Measurements from ENCODE around the gene GOLGB1. TPM values are rescaled to one million over a fixed set of nuclear protein-coding genes. Genes with fewer than 3 reads are reported as not detected.

GOLGB1 gene
- total RNA-seq, 2 experiments from 2014 or later = 15.0 to 16.4 TPM

GRCh38 chr3:121724130-121724529, 25.4 kb downstream of the GOLGB1 start:
- no peak overlapping the region for H3K27ac Mint-ChIP-seq
- intact Hi-C loops (cut with micrococcal nuclease) = no loop called here

GRCh38 chr3:121723485-121723884, 26.1 kb downstream of the GOLGB1 start:
- H3K27ac Mint-ChIP-seq = no peak overlapping the region
- H3K4me1 Mint-ChIP-seq (ENCODE audit: low read depth) = peaks cover 3% of the 10 kb centered on the region
- ATAC-seq (no peak), DNase-seq (no peak)
- intact Hi-C loops (cut with micrococcal nuclease) = no loop called here
- H3K36me3 Mint-ChIP-seq (ENCODE audit: low read depth) = peaks cover 42% of the 10 kb centered on the region
- TF ChIP-seq CTCF (IDR thresholded peaks at IDR 0.05) = no peak
- no peak overlapping the region for H3K4me3 Mint-ChIP-seq
- H3K27me3 Mint-ChIP-seq = no peaks in the 10 kb centered on the region
- H3K9me3 Mint-ChIP-seq = no peaks in the 10 kb centered on the region
- CTCF ChIA-PET = no interaction called here
- POLR2A ChIA-PET = no interaction called here

More at GRCh38 chr3:121724130-121724529, 25.4 kb downstream of the GOLGB1 start:
- CTCF ChIA-PET = no interaction called here
- ATAC-seq (no peak), DNase-seq (no peak)
- Mint-ChIP-seq H3K27me3 (no peaks in the 10 kb centered on the region), H3K4me3 (no peak overlapping the region), H3K36me3 (ENCODE audit: low read depth) (peaks cover 40% of the 10 kb centered on the region), H3K4me1 (ENCODE audit: low read depth) (no peaks in the 10 kb centered on the region), H3K9me3 (no peaks in the 10 kb centered on the region)
- TF ChIP-seq CTCF (IDR thresholded peaks at IDR 0.05) = no peak
- POLR2A ChIA-PET = interaction anchor here (1.2 kb wide), 1 partner anchor 10 kb away, joined by 3 read pairs; no protein-coding TSS in a partner anchor

GRCh38 chr3:121722411-121722810, 27.1 kb downstream of the GOLGB1 start:
- intact Hi-C loops (cut with micrococcal nuclease) = no loop called here
- ChIA-PET CTCF (interaction anchor here (1.0 kb wide), 1 partner anchor 42 kb away, joined by 3 read pairs; no protein-coding TSS in a partner anchor), POLR2A (no interaction called here)
- no peaks in the 10 kb centered on the region for H3K9me3 Mint-ChIP-seq
- peaks cover 51% of the 10 kb centered on the region for H3K36me3 Mint-ChIP-seq (ENCODE audit: low read depth)
- ATAC-seq (no peak), DNase-seq (no peak)
- TF ChIP-seq CTCF (IDR thresholded peaks at IDR 0.05) = no peak
- no peak overlapping the region for H3K27ac Mint-ChIP-seq
- no peaks in the 10 kb centered on the region for H3K27me3 Mint-ChIP-seq
- H3K4me3 Mint-ChIP-seq = no peak overlapping the region
- H3K4me1 Mint-ChIP-seq (ENCODE audit: low read depth) = peaks cover 13% of the 10 kb centered on the region

DNA sequence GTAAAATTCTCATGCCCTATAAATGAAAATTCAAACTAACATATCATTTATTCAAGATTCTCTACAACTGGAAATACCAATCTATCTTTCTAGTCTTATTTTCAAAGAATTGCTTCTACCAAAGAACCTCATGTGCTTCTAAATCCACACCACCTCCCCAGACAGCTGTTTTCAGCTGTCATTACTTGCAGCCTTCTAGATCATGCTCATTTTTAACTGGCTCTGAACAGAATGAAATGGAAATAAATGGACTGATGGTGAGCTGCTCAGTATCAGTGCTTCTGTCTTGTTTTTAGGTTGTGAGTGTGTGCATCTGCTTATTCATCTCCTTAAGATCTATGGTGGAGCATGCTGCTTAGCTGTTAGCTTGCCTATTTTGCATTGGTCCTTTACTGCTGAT, 29.4 kb downstream of the GOLGB1 start:
- ATAC-seq (no peak), DNase-seq (no peak)
- intact Hi-C loops (cut with micrococcal nuclease) = no loop called here
- POLR2A ChIA-PET = no interaction called here
- Mint-ChIP-seq H3K9me3 (no peaks in the 10 kb centered on the region), H3K27me3 (no peaks in the 10 kb centered on the region), H3K36me3 (ENCODE audit: low read depth) (peaks cover 48% of the 10 kb centered on the region), H3K4me1 (ENCODE audit: low read depth) (peaks cover 15% of the 10 kb centered on the region), H3K27ac (no peak overlapping the region), H3K4me3 (no peak overlapping the region)
- TF ChIP-seq CTCF (IDR thresholded peaks at IDR 0.05) = no peak
- CTCF ChIA-PET = interaction anchor here (1.4 kb wide), 1 partner anchor 60 kb away, joined by 3 read pairs; the partner anchor contains the start of gene HCLS1

GRCh38 chr3:121719423-121719822, 30.1 kb downstream of the GOLGB1 start:
- DNase-seq (no peak), ATAC-seq (no peak)
- no peak for TF ChIP-seq CTCF (IDR thresholded peaks at IDR 0.05)
- ChIA-PET POLR2A (interaction anchor here (1.0 kb wide), 1 partner anchor 12 kb away, joined by 3 read pairs; no protein-coding TSS in a partner anchor), CTCF (interaction anchor here (1.4 kb wide), 1 partner anchor 59 kb away, joined by 3 read pairs; the partner anchor contains the start of gene HCLS1)
- Mint-ChIP-seq H3K27ac (no peak overlapping the region), H3K9me3 (no peaks in the 10 kb centered on the region), H3K4me3 (no peak overlapping the region), H3K27me3 (no peaks in the 10 kb centered on the region), H3K36me3 (ENCODE audit: low read depth) (peaks cover 44% of the 10 kb centered on the region), H3K4me1 (ENCODE audit: low read depth) (peaks cover 15% of the 10 kb centered on the region)
- intact Hi-C loops (cut with micrococcal nuclease) = no loop called here
